ENCODE data around the gene PRKAR2A. TPM values are rescaled to one million over a fixed set of nuclear protein-coding genes. Genes with fewer than 3 reads are reported as not detected.

The PRKAR2A gene
- total and polyA plus RNA-seq, 2 donors (not counting 3 experiments of a cell fraction or from before 2014, with no cell fraction given) = 8.6 to 69.9 TPM

- dilution Hi-C loops (cut with MboI; ENCODE audit: extremely low pct_ligation_motif_present, low sequenced_read_pairs) (no loop called here), intact Hi-C loops (cut with micrococcal nuclease) (no loop called here)
- no peaks in the 10 kb centered on the region for H3K9me1 ChIP-seq (replicated peaks; ENCODE audit: control insufficient read depth, extremely low read depth, insufficient read depth, low read length)
- no peaks in the 10 kb centered on the region for H3K4me1 ChIP-seq (ENCODE audit: control insufficient read depth, extremely low read depth, insufficient read depth, low read length)
- TF ChIP-seq GATA2 (IDR thresholded peaks at IDR 0.05; ENCODE audit: insufficient read depth, insufficient read length, low read depth, low read length) (no peak), POLR2AphosphoS5 (IDR thresholded peaks at IDR 0.05; ENCODE audit: insufficient read depth, low read depth, low read length) (no peak), POLR2A (IDR thresholded peaks at IDR 0.05; ENCODE audit: low read depth, low read length) (no peak), JUN (IDR thresholded peaks at IDR 0.05; ENCODE audit: borderline replicate concordance, insufficient read depth, insufficient read length, low read depth) (no peak)
- no peak overlapping the region for H3K27ac ChIP-seq (ENCODE audit: insufficient read depth, low read depth, low read length)
- peaks cover 2% of the 10 kb centered on the region for H4K20me1 ChIP-seq (replicated peaks; ENCODE audit: control insufficient read depth, extremely low read depth, insufficient read depth, low read length)
- H3K9me3 ChIP-seq (replicated peaks; ENCODE audit: control insufficient read depth, insufficient read depth, low read length) = no peaks in the 10 kb centered on the region
- no peak overlapping the region for H3K4me2 ChIP-seq (ENCODE audit: insufficient read depth, low read length)
- FAIRE-seq (peak; percentile 46), DNase-seq (ENCODE audit: low read depth, low spot score) (no peak)
- ChIA-PET POLR2A (no interaction called here), CTCF (interaction anchor here (1.5 kb wide), 1 partner anchor 72 kb away, joined by 3 read pairs; no protein-coding TSS in a partner anchor)
- H3K79me2 ChIP-seq (ENCODE audit: control insufficient read depth, insufficient read depth, low read length) = peaks cover 14% of the 10 kb centered on the region
- no TSS peak for BruUV-seq (replicated peaks)
- no peaks in the 10 kb centered on the region for H3K27me3 ChIP-seq (ENCODE audit: control insufficient read depth in 2 of 2, insufficient read depth in 2 of 2, low read length in 2 of 2)
- H2AFZ ChIP-seq (ENCODE audit: low read depth, low read length) = no peak overlapping the region
- H3K4me3 ChIP-seq (replicated peaks in 1 of 3; ENCODE audit: insufficient read depth in 1 of 3, low read depth in 1 of 3, low read length in 3 of 3) = no peak overlapping the region
- no peaks in the 10 kb centered on the region for H3K36me3 ChIP-seq (ENCODE audit: control insufficient read depth in 2 of 2, extremely low read depth in 1 of 2, insufficient read depth in 2 of 2, low read length in 2 of 2)
- no peak overlapping the region for H3K9ac ChIP-seq (replicated peaks; ENCODE audit: extremely low read depth, insufficient read depth, low read length)
Measured at GRCh38 chr3:48837163-48837562, 10.5 kb downstream of the PRKAR2A start.

- DNase-seq (ENCODE audit: low read depth, low spot score) (no peak), FAIRE-seq (no peak)
- Histone ChIP-seq H3K79me2 (ENCODE audit: control insufficient read depth, insufficient read depth, low read length) (peaks cover 11% of the 10 kb centered on the region), H2AFZ (ENCODE audit: low read depth, low read length) (no peak overlapping the region), H4K20me1 (replicated peaks; ENCODE audit: control insufficient read depth, extremely low read depth, insufficient read depth, low read length) (no peaks in the 10 kb centered on the region), H3K4me2 (ENCODE audit: insufficient read depth, low read length) (no peak overlapping the region), H3K36me3 (ENCODE audit: control insufficient read depth in 2 of 2, extremely low read depth in 1 of 2, insufficient read depth in 2 of 2, low read length in 2 of 2) (no peaks in the 10 kb centered on the region), H3K9me3 (replicated peaks; ENCODE audit: control insufficient read depth, insufficient read depth, low read length) (no peaks in the 10 kb centered on the region), H3K4me3 (replicated peaks in 1 of 3; ENCODE audit: insufficient read depth in 1 of 3, low read depth in 1 of 3, low read length in 3 of 3) (no peak overlapping the region), H3K27ac (ENCODE audit: insufficient read depth, low read depth, low read length) (no peak overlapping the region), H3K27me3 (ENCODE audit: control insufficient read depth in 2 of 2, insufficient read depth in 2 of 2, low read length in 2 of 2) (no peaks in the 10 kb centered on the region), H3K9ac (replicated peaks; ENCODE audit: extremely low read depth, insufficient read depth, low read length) (no peak overlapping the region), H3K4me1 (ENCODE audit: control insufficient read depth, extremely low read depth, insufficient read depth, low read length) (no peaks in the 10 kb centered on the region), H3K9me1 (replicated peaks; ENCODE audit: control insufficient read depth, extremely low read depth, insufficient read depth, low read length) (no peaks in the 10 kb centered on the region)
- intact Hi-C loops (cut with micrococcal nuclease) = no loop called here
- TF ChIP-seq POLR2AphosphoS5 (IDR thresholded peaks at IDR 0.05; ENCODE audit: insufficient read depth, low read depth, low read length) = no peak
- TF ChIP-seq GATA2 (IDR thresholded peaks at IDR 0.05; ENCODE audit: insufficient read depth, insufficient read length, low read depth, low read length) = no peak
- no peak for TF ChIP-seq CTCF (IDR thresholded peaks at IDR 0.05; ENCODE audit: extremely low read depth in 1 of 2, insufficient read depth in 1 of 2, low read depth in 1 of 2, low read length in 2 of 2)
- TF ChIP-seq MAX (IDR thresholded peaks at IDR 0.05; ENCODE audit: insufficient read depth, insufficient read length) = no peak
- dilution Hi-C loops (cut with MboI; ENCODE audit: extremely low pct_ligation_motif_present, low sequenced_read_pairs) = no loop called here
- POLR2A ChIA-PET = no interaction called here
- CTCF ChIA-PET = interaction anchor here (0.6 kb wide), 1 partner anchor 128 kb away, joined by 3 read pairs; no protein-coding TSS in a partner anchor
- no TSS peak for BruUV-seq (replicated peaks)
Measured at GRCh38 chr3:48835650-48836366, 11.9 kb downstream of the PRKAR2A start.

All from endothelial cell of umbilical vein (primary cell).